Measurements from ENCODE around the gene SPRR2F. TPM values are rescaled to one million over a fixed set of nuclear protein-coding genes. Genes with fewer than 3 reads are reported as not detected.
"Not testable (repeated sequence)": the region's sequence is repeated elsewhere in the genome, so short reads cannot be mapped to it uniquely, and the experiment has no call there.

Gene SPRR2F
- total RNA-seq: not detected in 2 replicates

- no peak for DNase-seq (ENCODE audit: low read depth in 2 of 2)
Observed at GRCh38 chr1:153113416-153113815, at the start of gene SPRR2F. Gene SPRR2F, minus strand, starts transcription at chr1:153113516. Its CDS starts 783 bp downstream, at chr1:153112733.

GRCh38 chr1:153155541-153155940 is 42.2 kb upstream of the SPRR2F start:
- DNase-seq (ENCODE audit: low read depth in 2 of 2): no peak

- DNase-seq (ENCODE audit: low read depth in 2 of 2): no peak
Observed at GRCh38 chr1:153152481-153152880, 39.2 kb upstream of the SPRR2F start.

GRCh38 chr1:153150846-153151245 is 37.5 kb upstream of the SPRR2F start, which contains the start of gene SPRR2G:
Gene SPRR2G, minus strand, starts transcription at chr1:153150890. Its CDS starts 780 bp downstream, at chr1:153150110.
- DNase-seq (ENCODE audit: low read depth in 2 of 2): no peak

- no peak for DNase-seq (ENCODE audit: low read depth in 2 of 2)
Observed at GRCh38 chr1:153141377-153141776, 28.1 kb upstream of the SPRR2F start.

GRCh38 chr1:153140484-153140883 is 27.2 kb upstream of the SPRR2F start:
- no peak for DNase-seq (ENCODE audit: low read depth in 2 of 2)

GRCh38 chr1:153133743-153134142 is 20.4 kb upstream of the SPRR2F start:
- no peak for DNase-seq (ENCODE audit: low read depth in 2 of 2)

GRCh38 chr1:153133267-153133666 is 20.0 kb upstream of the SPRR2F start:
- no peak for DNase-seq (ENCODE audit: low read depth in 2 of 2)

GRCh38 chr1:153128688-153129087 is 15.4 kb upstream of the SPRR2F start:
- not testable (repeated sequence) for DNase-seq (ENCODE audit: low read depth in 2 of 2)

- no peak for DNase-seq (ENCODE audit: low read depth in 2 of 2)
Observed at GRCh38 chr1:153127296-153127695, 14.0 kb upstream of the SPRR2F start.

GRCh38 chr1:153125536-153125935 is 12.2 kb upstream of the SPRR2F start:
- no peak for DNase-seq (ENCODE audit: low read depth in 2 of 2)

GRCh38 chr1:153123793-153124192 is 10.5 kb upstream of the SPRR2F start:
- not testable (repeated sequence) for DNase-seq (ENCODE audit: low read depth in 2 of 2)

- no peak for DNase-seq (ENCODE audit: low read depth in 2 of 2)
Observed at GRCh38 chr1:153122831-153123421, 9.6 kb upstream of the SPRR2F start.

GRCh38 chr1:153120945-153121344 is 7.6 kb upstream of the SPRR2F start:
- DNase-seq (ENCODE audit: low read depth in 2 of 2): no peak

- DNase-seq (ENCODE audit: low read depth in 2 of 2): no peak
Observed at GRCh38 chr1:153119491-153119971, 6.2 kb upstream of the SPRR2F start.

GRCh38 chr1:153115264-153115663 is 1.9 kb upstream of the SPRR2F start:
- not testable (repeated sequence) for DNase-seq (ENCODE audit: low read depth in 2 of 2)

- DNase-seq (ENCODE audit: low read depth in 2 of 2): not testable (repeated sequence)
Observed at GRCh38 chr1:153112454-153112853, 862 bp downstream of the SPRR2F start.

GRCh38 chr1:153100245-153100644 is 13.1 kb downstream of the SPRR2F start:
- DNase-seq (ENCODE audit: low read depth in 2 of 2): peak in 1 of 2 donors; percentile 51

GRCh38 chr1:153099461-153100045 is 13.8 kb downstream of the SPRR2F start:
- DNase-seq (ENCODE audit: low read depth in 2 of 2): no peak

GRCh38 chr1:153095764-153096163 is 17.6 kb downstream of the SPRR2F start:
- DNase-seq (ENCODE audit: low read depth in 2 of 2): no peak

GRCh38 chr1:153094426-153094825 is 18.9 kb downstream of the SPRR2F start, which contains the start of gene SPRR2E:
Gene SPRR2E, minus strand, starts transcription at chr1:153094526. Its CDS starts 775 bp downstream, at chr1:153093751.
- DNase-seq (ENCODE audit: low read depth in 2 of 2): no peak

- no peak for DNase-seq (ENCODE audit: low read depth in 2 of 2)
Observed at GRCh38 chr1:153087652-153088051, 25.7 kb downstream of the SPRR2F start.

GRCh38 chr1:153081736-153082135 is 31.6 kb downstream of the SPRR2F start:
- no peak for DNase-seq (ENCODE audit: low read depth in 2 of 2)

Measured in lung microvascular endothelial cell (primary cell).